Esophagus muscularis mucosa (tissue), 4 donors: Measurements from ENCODE around the gene CACNB4. TPM values are rescaled to one million over a fixed set of nuclear protein-coding genes. Genes with fewer than 3 reads are reported as not detected.

Experiments
- DNase-seq: peaks from one replicate; pipeline ENCODE4 v3.0.0-alpha.2; 2017; ENCODE audit errors: extremely low spot score
- H3K27ac ChIP-seq, 4 donors: fragments of 200-600 bp; sonication (generic); replicated peaks in 1 of 4; 1 replicate in 3 of 4; 2 replicates in 1 of 4; pipeline ENCODE4 v1.5.1; 2016 to 2019; ENCODE audit warnings: mild to moderate bottlenecking in 1 of 4
- H3K27me3 ChIP-seq, 4 donors: fragments of 200-600 bp; sonication (generic); one replicate each; pipeline versions ENCODE4 v1.5.1 to v1.6.0; 2016 to 2019
- H3K36me3 ChIP-seq, 4 donors: fragments of 200-600 bp; sonication (generic); one replicate each; pipeline ENCODE4 v1.5.1; 2016 to 2019
- H3K4me1 ChIP-seq, 4 donors: fragments of 200-600 bp; sonication (generic); one replicate each; pipeline ENCODE4 v1.5.1; 2016 to 2019
- H3K4me3 ChIP-seq, 4 donors: fragments of 200-600 bp; sonication (generic); 1 replicate in 2 of 4; 2 replicates in 2 of 4; pipeline ENCODE4 v1.5.1; 2016 to 2019; ENCODE audit warnings: mild to moderate bottlenecking in 4 of 4, moderate library complexity in 1 of 4
- H3K9me3 ChIP-seq, 4 donors: fragments of 200-600 bp; sonication (generic); 1 replicate in 3 of 4; 2 replicates in 1 of 4; pipeline ENCODE4 v1.5.1; 2016 to 2019
- CTCF ChIP-seq, 3 experiments: fragments of 200-600 bp in 2 of 3; fragments of 450-650 bp in 1 of 3; sonication (generic) in 2 of 3; IDR thresholded peaks; one replicate each; pipeline ENCODE4 v1.5.1; 2017 to 2019; ENCODE audit warnings: antibody characterized with exemption in 3 of 3, mild to moderate bottlenecking in 2 of 3, moderate library complexity in 1 of 3
- EP300 ChIP-seq: sonication (generic); formaldehyde crosslinking; IDR thresholded peaks from one replicate; pipeline ENCODE4 v1.6.1; 2017; ENCODE audit warnings: antibody characterized with exemption
- POLR2A ChIP-seq: fragments of 450-650 bp; IDR thresholded peaks from one replicate; pipeline ENCODE4 v1.6.1; 2017; ENCODE audit warnings: antibody characterized with exemption, moderate library complexity, mild to moderate bottlenecking, low read depth
- POLR2AphosphoS5 ChIP-seq, 2 donors: sonication (generic); formaldehyde crosslinking; IDR thresholded peaks; one replicate each; pipeline ENCODE4 v1.6.1; 2017; ENCODE audit warnings: antibody characterized with exemption in 2 of 2
- WGBS: methylation state at CpG from one replicate; pipeline ENCODE4 v1.1.5; 2018; 5-methylcytosine and 5-hydroxymethylcytosine counted together
- intact Hi-C: fragments of 100-400 bp; cut with DNase I; formaldehyde crosslinking; loops from one replicate; pipeline ENCODE4 v1.15.1; 2023
- total RNA-seq, 4 donors: library from RNA; depleted of rRNA; stranded (reverse); fragments of >200 nt; gene quantifications; one replicate each; pipeline versions ENCODE4 v1.1.0 to v1.2.1, GENCODE V29; 2016

The CACNB4 gene
- total RNA-seq, 4 donors from 2014 or later: 1.7 to 3.5 (median 2.3) TPM

- TF ChIP-seq EP300: no peak
- TF ChIP-seq CTCF (IDR thresholded peaks at IDR 0.05): no peak
- no peak for TF ChIP-seq POLR2AphosphoS5 (IDR thresholded peaks at IDR 0.05)
- TF ChIP-seq POLR2A: no peak
- Histone ChIP-seq H3K27ac (no peak overlapping the region), H3K36me3 (no peaks in the 10 kb centered on the region), H3K4me3 (no peak overlapping the region), H3K9me3 (no peaks in the 10 kb centered on the region), H3K4me1 (no peaks in the 10 kb centered on the region), H3K27me3 (no peaks in the 10 kb centered on the region)
- intact Hi-C loops: no loop called here
- no peak for DNase-seq
- WGBS: 97% methylated on average over 5 of the region's 5 CpGs
Observed at GRCh38 chr2:151987484-151987883, 111.4 kb downstream of the CACNB4 start.

GRCh38 chr2:151984424-151985083 is 114.3 kb downstream of the CACNB4 start:
- WGBS: 79% methylated on average over 2 of the region's 2 CpGs
- no peak for DNase-seq

GRCh38 chr2:151983221-151983620 is 115.6 kb downstream of the CACNB4 start:
- Histone ChIP-seq H3K9me3 (no peaks in the 10 kb centered on the region), H3K27ac (no peak overlapping the region), H3K4me3 (no peak overlapping the region), H3K4me1 (no peaks in the 10 kb centered on the region), H3K27me3 (no peaks in the 10 kb centered on the region), H3K36me3 (no peaks in the 10 kb centered on the region)
- DNase-seq: no peak
- WGBS: 86% methylated on average over 2 of the region's 2 CpGs
- intact Hi-C loops: no loop called here
- TF ChIP-seq POLR2AphosphoS5 (IDR thresholded peaks at IDR 0.05): no peak
- TF ChIP-seq POLR2A: no peak
- no peak for TF ChIP-seq EP300
- no peak for TF ChIP-seq CTCF (IDR thresholded peaks at IDR 0.05)

More at GRCh38 chr2:151984424-151985083, 114.3 kb downstream of the CACNB4 start:
- Histone ChIP-seq H3K4me3 (no peak overlapping the region), H3K9me3 (no peaks in the 10 kb centered on the region), H3K27me3 (no peaks in the 10 kb centered on the region), H3K36me3 (no peaks in the 10 kb centered on the region), H3K27ac (no peak overlapping the region), H3K4me1 (no peaks in the 10 kb centered on the region)
- intact Hi-C loops: no loop called here
- no peak for TF ChIP-seq POLR2A
- no peak for TF ChIP-seq EP300
- TF ChIP-seq POLR2AphosphoS5 (IDR thresholded peaks at IDR 0.05): no peak
- TF ChIP-seq CTCF (IDR thresholded peaks at IDR 0.05): no peak

GRCh38 chr2:151981886-151982285 is 117.0 kb downstream of the CACNB4 start:
- no peak for DNase-seq
- no peak overlapping the region for H3K4me3 ChIP-seq
- intact Hi-C loops: no loop called here
- no peaks in the 10 kb centered on the region for H3K27me3 ChIP-seq
- H3K36me3 ChIP-seq: no peaks in the 10 kb centered on the region
- H3K9me3 ChIP-seq: no peaks in the 10 kb centered on the region
- TF ChIP-seq EP300 (no peak), POLR2A (no peak), POLR2AphosphoS5 (IDR thresholded peaks at IDR 0.05) (no peak), CTCF (IDR thresholded peaks at IDR 0.05) (no peak)
- 100% methylated on average over 1 of the region's 1 CpG for WGBS
- no peak overlapping the region for H3K27ac ChIP-seq
- no peaks in the 10 kb centered on the region for H3K4me1 ChIP-seq

- no peaks in the 10 kb centered on the region for H3K9me3 ChIP-seq
- H3K4me1 ChIP-seq: no peaks in the 10 kb centered on the region
- no peaks in the 10 kb centered on the region for H3K27me3 ChIP-seq
- WGBS: 96% methylated on average over 3 of the region's 3 CpGs
- no peak overlapping the region for H3K27ac ChIP-seq
- intact Hi-C loops: no loop called here
- no peak overlapping the region for H3K4me3 ChIP-seq
- no peaks in the 10 kb centered on the region for H3K36me3 ChIP-seq
- TF ChIP-seq POLR2AphosphoS5 (IDR thresholded peaks at IDR 0.05) (no peak), CTCF (IDR thresholded peaks at IDR 0.05) (no peak), POLR2A (no peak), EP300 (no peak)
- no peak for DNase-seq
Observed at GRCh38 chr2:151979694-151980093, 119.2 kb downstream of the CACNB4 start.
